Measurements from ENCODE around the gene STAM2. TPM values are rescaled to one million over a fixed set of nuclear protein-coding genes. Genes with fewer than 3 reads are reported as not detected.
A peak's percentile ranks its signal among the peaks of the same experiment; 100 is the strongest.
"Not testable (repeated sequence)": the region's sequence is repeated elsewhere in the genome, so short reads cannot be mapped to it uniquely, and the experiment has no call there.

The STAM2 gene
- total RNA-seq (2012; rRNA removed), result 24.6 and 26.9 TPM in 2 replicates

GRCh38 chr2:152175368-152176112 lies at the start of gene STAM2:
STAM2 (minus strand) TSS chr2:152175763; CDS start chr2:152175642, 121 bp downstream.
- Histone ChIP-seq H3K9ac (ENCODE audit: low read depth, low read length) (peak within 1 kb of the TSS; percentile 98), H3K27me3 (ENCODE audit: control insufficient read depth, insufficient read depth, low read length) (no peaks in the 10 kb centered on the region), H3K4me1 (ENCODE audit: control insufficient read depth, insufficient read depth, low read length) (peaks cover 22% of the 10 kb centered on the region), H3K4me2 (ENCODE audit: low read length) (peak within 1 kb of the TSS; percentile 88), H3K4me3 (ENCODE audit: low read length) (peak within 1 kb of the TSS; percentile 86), H3K36me3 (ENCODE audit: insufficient read depth, low read length) (no peaks in the 10 kb centered on the region), H3K9me3 (replicated peaks; ENCODE audit: low read length) (no peaks in the 10 kb centered on the region)

GRCh38 chr2:152223977-152224376 lies 48.4 kb upstream of the STAM2 start:
- Histone ChIP-seq H3K36me3 (ENCODE audit: insufficient read depth, low read length) (no peaks in the 10 kb centered on the region), H3K4me1 (ENCODE audit: control insufficient read depth, insufficient read depth, low read length) (peaks cover 22% of the 10 kb centered on the region), H3K9ac (ENCODE audit: low read depth, low read length) (no peak overlapping the region), H3K9me3 (replicated peaks; ENCODE audit: low read length) (no peaks in the 10 kb centered on the region), H3K4me2 (ENCODE audit: low read length) (no peak overlapping the region), H3K4me3 (ENCODE audit: low read length) (no peak overlapping the region), H3K27me3 (ENCODE audit: control insufficient read depth, insufficient read depth, low read length) (no peaks in the 10 kb centered on the region)

GRCh38 chr2:152222975-152223637 lies 47.5 kb upstream of the STAM2 start:
- peak overlapping the region; percentile 30 for H3K4me2 ChIP-seq (ENCODE audit: low read length)
- no peaks in the 10 kb centered on the region for H3K36me3 ChIP-seq (ENCODE audit: insufficient read depth, low read length)
- no peak overlapping the region for H3K9ac ChIP-seq (ENCODE audit: low read depth, low read length)
- H3K4me1 ChIP-seq (ENCODE audit: control insufficient read depth, insufficient read depth, low read length), result peaks cover 17% of the 10 kb centered on the region
- no peak overlapping the region for H3K4me3 ChIP-seq (ENCODE audit: low read length)
- H3K9me3 ChIP-seq (replicated peaks; ENCODE audit: low read length), result no peaks in the 10 kb centered on the region
- H3K27me3 ChIP-seq (ENCODE audit: control insufficient read depth, insufficient read depth, low read length), result no peaks in the 10 kb centered on the region

GRCh38 chr2:152221839-152222238 lies 46.3 kb upstream of the STAM2 start:
- Histone ChIP-seq H3K4me1 (ENCODE audit: control insufficient read depth, insufficient read depth, low read length) (peaks cover 13% of the 10 kb centered on the region), H3K9ac (ENCODE audit: low read depth, low read length) (no peak overlapping the region), H3K4me3 (ENCODE audit: low read length) (no peak overlapping the region), H3K27me3 (ENCODE audit: control insufficient read depth, insufficient read depth, low read length) (no peaks in the 10 kb centered on the region), H3K4me2 (ENCODE audit: low read length) (no peak overlapping the region), H3K9me3 (replicated peaks; ENCODE audit: low read length) (no peaks in the 10 kb centered on the region), H3K36me3 (ENCODE audit: insufficient read depth, low read length) (no peaks in the 10 kb centered on the region)

DNA sequence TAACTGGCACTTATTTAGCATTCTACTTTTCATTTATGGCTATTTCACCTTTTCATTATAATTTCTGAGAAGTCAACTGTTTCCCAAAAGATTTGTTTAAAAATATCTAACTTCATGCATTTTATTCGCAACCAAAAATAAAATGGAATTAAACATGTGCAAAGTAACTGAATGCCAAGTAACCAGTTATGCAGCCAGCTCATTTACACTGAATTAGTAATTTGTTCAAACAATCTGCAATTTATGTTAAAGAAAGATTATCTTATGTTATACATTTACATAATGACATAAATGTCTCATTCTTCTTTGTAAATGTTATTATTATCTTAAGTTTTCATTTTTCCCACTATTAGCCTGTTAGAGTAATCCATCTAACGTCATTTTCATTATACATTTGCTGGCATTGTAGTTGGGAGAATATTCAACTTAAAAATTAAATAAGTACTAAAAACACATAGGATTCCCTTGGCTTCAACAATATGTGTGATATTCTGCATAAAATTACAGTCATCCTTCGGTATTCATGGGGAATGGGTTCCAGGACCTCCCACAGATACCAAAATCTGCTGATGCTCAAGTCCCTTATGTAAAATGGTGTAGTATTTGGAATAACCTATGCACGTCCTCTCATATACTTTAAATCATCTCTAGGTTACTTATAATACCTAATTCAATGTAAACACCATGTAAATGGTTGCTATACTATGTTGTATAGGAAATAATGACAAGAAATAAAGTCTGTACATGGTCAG lies 43.7 kb upstream of the STAM2 start:
- Histone ChIP-seq H3K4me2 (ENCODE audit: low read length) (no peak overlapping the region), H3K9me3 (replicated peaks; ENCODE audit: low read length) (no peaks in the 10 kb centered on the region), H3K4me1 (ENCODE audit: control insufficient read depth, insufficient read depth, low read length) (peaks cover 13% of the 10 kb centered on the region), H3K27me3 (ENCODE audit: control insufficient read depth, insufficient read depth, low read length) (no peaks in the 10 kb centered on the region), H3K9ac (ENCODE audit: low read depth, low read length) (no peak overlapping the region), H3K4me3 (ENCODE audit: low read length) (no peak overlapping the region), H3K36me3 (ENCODE audit: insufficient read depth, low read length) (no peaks in the 10 kb centered on the region)

DNA sequence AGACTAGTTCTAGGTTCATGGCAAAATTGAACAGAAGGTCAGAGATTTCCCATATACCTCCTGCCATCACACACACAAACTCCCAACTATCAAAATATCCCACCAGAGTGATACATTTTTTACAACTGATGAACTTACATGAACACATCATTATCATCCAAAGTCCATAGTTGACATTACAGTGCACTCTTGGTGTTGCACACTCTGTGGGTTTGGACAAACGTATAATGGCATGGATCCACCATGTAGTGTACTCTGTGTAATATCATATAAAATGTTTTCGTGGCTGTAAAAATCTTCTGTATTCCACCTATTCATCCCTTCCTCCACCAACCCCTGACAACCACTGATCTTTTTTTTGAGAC lies 25.9 kb upstream of the STAM2 start:
- Histone ChIP-seq H3K4me3 (ENCODE audit: low read length) (no peak overlapping the region), H3K9me3 (replicated peaks; ENCODE audit: low read length) (no peaks in the 10 kb centered on the region)

GRCh38 chr2:152200565-152201465 lies 25.3 kb upstream of the STAM2 start:
- Histone ChIP-seq H3K27me3 (ENCODE audit: control insufficient read depth, insufficient read depth, low read length) (no peaks in the 10 kb centered on the region), H3K4me1 (ENCODE audit: control insufficient read depth, insufficient read depth, low read length) (peaks cover 18% of the 10 kb centered on the region), H3K9ac (ENCODE audit: low read depth, low read length) (peak overlapping the region; percentile 61), H3K36me3 (ENCODE audit: insufficient read depth, low read length) (no peaks in the 10 kb centered on the region), H3K9me3 (replicated peaks; ENCODE audit: low read length) (no peaks in the 10 kb centered on the region), H3K4me3 (ENCODE audit: low read length) (peak overlapping the region; percentile 56), H3K4me2 (ENCODE audit: low read length) (peak overlapping the region; percentile 80)

More for the DNA sequence above, 25.9 kb upstream of the STAM2 start:
- Histone ChIP-seq H3K9ac (ENCODE audit: low read depth, low read length) (no peak overlapping the region), H3K27me3 (ENCODE audit: control insufficient read depth, insufficient read depth, low read length) (no peaks in the 10 kb centered on the region), H3K4me2 (ENCODE audit: low read length) (no peak overlapping the region), H3K4me1 (ENCODE audit: control insufficient read depth, insufficient read depth, low read length) (peaks cover 18% of the 10 kb centered on the region), H3K36me3 (ENCODE audit: insufficient read depth, low read length) (no peaks in the 10 kb centered on the region)

- peak overlapping the region; percentile 8 for H3K9ac ChIP-seq (ENCODE audit: low read depth, low read length)
- H3K4me3 ChIP-seq (ENCODE audit: low read length), result no peak overlapping the region
- no peaks in the 10 kb centered on the region for H3K27me3 ChIP-seq (ENCODE audit: control insufficient read depth, insufficient read depth, low read length)
- H3K36me3 ChIP-seq (ENCODE audit: insufficient read depth, low read length), result no peaks in the 10 kb centered on the region
- no peaks in the 10 kb centered on the region for H3K9me3 ChIP-seq (replicated peaks; ENCODE audit: low read length)
- peak overlapping the region; percentile 80 for H3K4me2 ChIP-seq (ENCODE audit: low read length)
- H3K4me1 ChIP-seq (ENCODE audit: control insufficient read depth, insufficient read depth, low read length), result peaks cover 18% of the 10 kb centered on the region
Measured at GRCh38 chr2:152200101-152200500, 24.5 kb upstream of the STAM2 start.

DNA sequence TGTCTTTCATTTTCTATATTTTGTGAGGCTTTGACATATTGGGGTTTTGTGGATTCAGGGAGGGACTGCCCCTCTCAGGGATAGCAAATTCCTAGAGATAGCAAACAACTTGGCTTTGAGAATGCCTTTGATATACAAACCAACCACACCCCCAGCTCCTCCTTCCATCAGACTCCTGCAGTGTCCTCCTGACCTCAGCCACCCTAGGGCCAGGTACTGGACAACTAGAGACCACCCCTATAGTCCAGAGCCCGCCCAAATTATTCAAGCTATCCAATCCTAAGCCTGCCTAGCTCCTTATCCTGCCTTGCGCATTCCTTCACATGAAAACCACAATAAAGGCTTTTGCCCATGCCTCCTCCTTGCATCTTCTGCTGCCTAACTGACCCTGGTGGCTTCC lies 22.9 kb upstream of the STAM2 start:
- no peak overlapping the region for H3K4me2 ChIP-seq (ENCODE audit: low read length)
- no peaks in the 10 kb centered on the region for H3K9me3 ChIP-seq (replicated peaks; ENCODE audit: low read length)
- no peak overlapping the region for H3K9ac ChIP-seq (ENCODE audit: low read depth, low read length)
- H3K4me1 ChIP-seq (ENCODE audit: control insufficient read depth, insufficient read depth, low read length), result peaks cover 18% of the 10 kb centered on the region
- no peaks in the 10 kb centered on the region for H3K27me3 ChIP-seq (ENCODE audit: control insufficient read depth, insufficient read depth, low read length)
- H3K4me3 ChIP-seq (ENCODE audit: low read length), result no peak overlapping the region
- H3K36me3 ChIP-seq (ENCODE audit: insufficient read depth, low read length), result no peaks in the 10 kb centered on the region

DNA sequence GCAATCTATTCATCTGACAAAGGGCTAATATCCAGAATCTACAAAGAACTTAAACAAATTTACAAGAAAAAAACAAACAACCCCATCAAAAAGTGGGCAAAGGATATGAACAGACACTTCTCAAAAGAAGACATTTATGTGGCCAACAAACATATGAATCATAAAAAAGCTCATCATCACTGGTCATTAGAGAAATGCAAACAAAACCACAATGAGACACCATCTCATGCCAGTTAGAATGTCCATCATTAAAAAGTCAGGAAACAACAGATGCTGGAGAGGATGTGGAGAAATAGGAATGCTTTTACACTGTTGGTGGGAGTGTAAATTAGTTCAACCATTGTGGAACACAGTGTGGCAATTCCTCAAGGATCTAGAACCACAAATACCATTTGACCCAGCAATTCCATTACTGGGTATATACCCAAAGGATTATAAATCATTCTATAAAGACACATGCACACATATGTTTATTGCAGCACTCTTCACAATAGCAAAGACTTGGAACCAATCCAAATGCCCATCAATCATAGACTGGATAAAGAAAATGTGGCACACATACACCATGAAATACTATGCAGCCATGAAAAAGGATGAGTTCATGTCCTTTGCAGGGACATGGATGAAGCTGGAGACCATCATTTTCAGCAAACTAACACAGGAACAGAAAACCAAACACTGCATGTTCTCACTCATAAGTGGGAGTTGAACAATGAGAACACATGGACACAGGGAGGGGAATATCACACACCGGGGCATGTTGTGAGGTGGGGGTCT lies 22.1 kb upstream of the STAM2 start:
- peaks cover 18% of the 10 kb centered on the region for H3K4me1 ChIP-seq (ENCODE audit: control insufficient read depth, insufficient read depth, low read length)
- H3K4me2 ChIP-seq (ENCODE audit: low read length); H3K27me3 ChIP-seq (ENCODE audit: control insufficient read depth, insufficient read depth, low read length); H3K36me3 ChIP-seq (ENCODE audit: insufficient read depth, low read length); H3K9ac ChIP-seq (ENCODE audit: low read depth, low read length); H3K4me3 ChIP-seq (ENCODE audit: low read length); H3K9me3 ChIP-seq (replicated peaks; ENCODE audit: low read length): not testable (repeated sequence)

Measured in skeletal muscle satellite cell (primary cell).